Activated CD4-positive, alpha-beta T cell treated with anti-CD3 and anti-CD28 coated beads for 4 hours (primary cell): ENCODE results near the gene GTF2F1.
"Not testable (repeated sequence)": the region's sequence is repeated elsewhere in the genome, so short reads cannot be mapped to it uniquely, and the experiment has no call there.

Source experiments
- DNase-seq, 2 donors: peaks; one replicate each; pipeline ENCODE4 v3.0.0-alpha.2; 2020

Gene GTF2F1

GRCh38 chr19:6381030-6381750 is 11.8 kb downstream of the GTF2F1 start:
- DNase-seq, result no peak

GRCh38 chr19:6379744-6380143 is 13.2 kb downstream of the GTF2F1 start:
- no peak for DNase-seq

- DNase-seq, result no peak
These were observed 14.5 kb downstream of the GTF2F1 start for GRCh38 chr19:6378486-6378885.

GRCh38 chr19:6378041-6378440 is 14.9 kb downstream of the GTF2F1 start:
- no peak for DNase-seq

GRCh38 chr19:6376512-6377190 is 16.3 kb downstream of the GTF2F1 start:
- DNase-seq, result no peak

- DNase-seq, result no peak
These were observed 17.5 kb downstream of the GTF2F1 start, which contains the start of gene PSPN for GRCh38 chr19:6375411-6376010. TSS of gene PSPN (minus strand) at chr19:6375933. CDS start at chr19:6375849, 84 bp downstream.

GRCh38 chr19:6374711-6375410 is 18.1 kb downstream of the GTF2F1 start:
- DNase-seq, result no peak

GRCh38 chr19:6374161-6374709 is 18.7 kb downstream of the GTF2F1 start:
- DNase-seq, result no peak

- DNase-seq, result no peak
These were observed 19.2 kb downstream of the GTF2F1 start for GRCh38 chr19:6373813-6374108.

GRCh38 chr19:6373096-6373812 is 19.7 kb downstream of the GTF2F1 start:
- DNase-seq, result peak; percentile 99

- peak; percentile 95 to 97 for DNase-seq
These were observed 20.3 kb downstream of the GTF2F1 start, which contains the start of gene ALKBH7 for GRCh38 chr19:6372594-6373095. TSS of gene ALKBH7 (plus strand) at chr19:6372794. CDS start at chr19:6372821, 27 bp downstream.

GRCh38 chr19:6364353-6364752 is 28.6 kb downstream of the GTF2F1 start:
- no peak for DNase-seq

- peak; percentile 34 to 42 for DNase-seq
These were observed 30.6 kb downstream of the GTF2F1 start for GRCh38 chr19:6362351-6362801.

- DNase-seq, result no peak
These were observed 31.0 kb downstream of the GTF2F1 start for GRCh38 chr19:6362027-6362350.

- not testable (repeated sequence) for DNase-seq
These were observed 32.1 kb downstream of the GTF2F1 start for GRCh38 chr19:6360857-6361216.

GRCh38 chr19:6360445-6360844 is 32.5 kb downstream of the GTF2F1 start:
- not testable (repeated sequence) for DNase-seq

GRCh38 chr19:6359568-6360341 is 33.2 kb downstream of the GTF2F1 start:
- DNase-seq, result no peak

GRCh38 chr19:6358003-6358402 is 35.0 kb downstream of the GTF2F1 start:
- DNase-seq, result no peak

- no peak for DNase-seq
These were observed 35.8 kb downstream of the GTF2F1 start for GRCh38 chr19:6357174-6357573.

- DNase-seq, result not testable (repeated sequence)
These were observed 37.5 kb downstream of the GTF2F1 start for GRCh38 chr19:6355321-6356040.
